Measurements from ENCODE around the gene PMS2. TPM values are rescaled to one million over a fixed set of nuclear protein-coding genes. Genes with fewer than 3 reads are reported as not detected.

The PMS2 gene
- total and polyA plus RNA-seq, 9 of the 15 experiments (the other 6 are each of a cell fraction or from before 2014, with no cell fraction given), result 4.9 to 27.6 (median 16.5) TPM

GRCh38 chr7:6015917-6016652 is 7.2 kb upstream of the PMS2 start (continued):
- TF ChIP-seq E2F8 (IDR thresholded peaks at IDR 0.05; ENCODE audit: low read depth, partially characterized antibody), result no peak
- no peak for TF ChIP-seq RREB1 (CRISPR knock-in tag; IDR thresholded peaks at IDR 0.05)
- no peak for TF ChIP-seq CREB3 (tag; conservative IDR thresholded peaks at IDR 0.05; ENCODE audit: low read depth)
- no peak for TF ChIP-seq TCFL5 (CRISPR knock-in tag; conservative IDR thresholded peaks at IDR 0.05)
- peak; percentile 43 for TF ChIP-seq HINFP (tag; conservative IDR thresholded peaks at IDR 0.05; ENCODE audit: low read depth)
- TF ChIP-seq RHOXF2B (CRISPR knock-in tag; conservative IDR thresholded peaks at IDR 0.05), result no peak
- no peak for TF ChIP-seq ZNF274 (IDR thresholded peaks at IDR 0.05; ENCODE audit: borderline replicate concordance, low read depth, low read length)
- TF ChIP-seq ZFP30 (CRISPR knock-in tag; IDR thresholded peaks at IDR 0.05; ENCODE audit: borderline replicate concordance), result no peak
- no peak for TF ChIP-seq TAF9B (IDR thresholded peaks at IDR 0.05; ENCODE audit: partially characterized antibody)
- TF ChIP-seq RB1 (IDR thresholded peaks at IDR 0.05; ENCODE audit: low read depth), result no peak
- no peak for TF ChIP-seq ZNF77 (CRISPR knock-in tag; IDR thresholded peaks at IDR 0.05)
- no peak for TF ChIP-seq CBFA2T3 (IDR thresholded peaks at IDR 0.05)
- TF ChIP-seq CREB3L1 (IDR thresholded peaks at IDR 0.05; ENCODE audit: borderline replicate concordance, low read depth), result no peak
- no peak for TF ChIP-seq SRSF7 (optimal IDR thresholded peaks at IDR 0.05; ENCODE audit: low read depth, low read length)
- TF ChIP-seq KLF1 (tag; IDR thresholded peaks at IDR 0.05), result no peak
